CD4-positive, alpha-beta T cell treated with Interleukin-4 for 1 hour (primary cell): ENCODE results near the gene RTP3.
"Not testable (repeated sequence)": the region's sequence is repeated elsewhere in the genome, so short reads cannot be mapped to it uniquely, and the experiment has no call there.

Source experiments
- DNase-seq, 2 donors: peaks; one replicate each; pipeline ENCODE4 v3.0.0-alpha.2; 2020 to 2022

RTP3 gene

GRCh38 chr3:46491089-46492070 is 6.4 kb upstream of the RTP3 start:
- no peak for DNase-seq

GRCh38 chr3:46492890-46493547 is 4.8 kb upstream of the RTP3 start:
- DNase-seq, result no peak

GRCh38 chr3:46494491-46494890 is 3.3 kb upstream of the RTP3 start:
- DNase-seq, result not testable (repeated sequence)

- DNase-seq, result no peak
Observed at GRCh38 chr3:46495901-46496456, 1.8 kb upstream of the RTP3 start.

GRCh38 chr3:46496746-46497555 is 825 bp upstream of the RTP3 start:
- peak; percentile 43 to 50 for DNase-seq

- no peak for DNase-seq
Observed at GRCh38 chr3:46498916-46499519, 1.2 kb downstream of the RTP3 start.

- no peak for DNase-seq
Observed at GRCh38 chr3:46500656-46501635, 3.2 kb downstream of the RTP3 start.

GRCh38 chr3:46501702-46502101 is 3.9 kb downstream of the RTP3 start:
- DNase-seq, result no peak

GRCh38 chr3:46503200-46503874 is 5.6 kb downstream of the RTP3 start:
- no peak for DNase-seq

- no peak for DNase-seq
Observed at GRCh38 chr3:46504789-46505188, 7.0 kb downstream of the RTP3 start.

GRCh38 chr3:46505953-46506352 is 8.2 kb downstream of the RTP3 start:
- DNase-seq, result no peak

GRCh38 chr3:46506526-46506925 is 8.8 kb downstream of the RTP3 start:
- DNase-seq, result no peak

- DNase-seq, result no peak
Observed at GRCh38 chr3:46508850-46509591, 11.2 kb downstream of the RTP3 start.

- no peak for DNase-seq
Observed at GRCh38 chr3:46509661-46510187, 11.9 kb downstream of the RTP3 start.

- DNase-seq, result no peak
Observed at GRCh38 chr3:46512191-46512749, 14.5 kb downstream of the RTP3 start.

- DNase-seq, result no peak
Observed at GRCh38 chr3:46516521-46516920, 18.7 kb downstream of the RTP3 start.

GRCh38 chr3:46517016-46517783 is 19.4 kb downstream of the RTP3 start:
- DNase-seq, result no peak

GRCh38 chr3:46517784-46518181 is 20.0 kb downstream of the RTP3 start:
- no peak for DNase-seq
